Measurements from ENCODE around the gene SSRP1. TPM values are rescaled to one million over a fixed set of nuclear protein-coding genes. Genes with fewer than 3 reads are reported as not detected.

Gene SSRP1
- total and polyA plus RNA-seq, 2 experiments from 2014 or later = 205 to 216 TPM

DNA sequence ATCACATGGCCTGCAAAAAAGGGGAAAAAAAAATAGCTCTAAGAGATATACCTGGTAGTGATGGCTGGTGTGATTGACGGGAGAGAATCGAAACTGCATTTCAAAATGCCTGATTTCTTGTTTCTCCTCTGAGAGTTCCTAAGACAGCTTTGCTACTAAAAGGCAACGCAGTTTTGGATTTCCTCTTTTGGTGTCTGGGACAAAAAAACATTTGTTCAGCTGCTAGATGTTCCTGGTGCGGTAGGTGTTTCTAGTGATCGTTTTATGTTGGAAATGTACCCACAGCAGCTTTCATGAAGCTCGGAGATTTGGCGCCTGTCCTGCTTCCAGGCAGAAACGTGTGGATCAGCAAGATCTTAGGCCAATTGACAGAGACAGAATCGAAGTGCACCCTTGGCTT, 20.6 kb upstream of the SSRP1 start (continued):
- TF ChIP-seq, protein P1, sequence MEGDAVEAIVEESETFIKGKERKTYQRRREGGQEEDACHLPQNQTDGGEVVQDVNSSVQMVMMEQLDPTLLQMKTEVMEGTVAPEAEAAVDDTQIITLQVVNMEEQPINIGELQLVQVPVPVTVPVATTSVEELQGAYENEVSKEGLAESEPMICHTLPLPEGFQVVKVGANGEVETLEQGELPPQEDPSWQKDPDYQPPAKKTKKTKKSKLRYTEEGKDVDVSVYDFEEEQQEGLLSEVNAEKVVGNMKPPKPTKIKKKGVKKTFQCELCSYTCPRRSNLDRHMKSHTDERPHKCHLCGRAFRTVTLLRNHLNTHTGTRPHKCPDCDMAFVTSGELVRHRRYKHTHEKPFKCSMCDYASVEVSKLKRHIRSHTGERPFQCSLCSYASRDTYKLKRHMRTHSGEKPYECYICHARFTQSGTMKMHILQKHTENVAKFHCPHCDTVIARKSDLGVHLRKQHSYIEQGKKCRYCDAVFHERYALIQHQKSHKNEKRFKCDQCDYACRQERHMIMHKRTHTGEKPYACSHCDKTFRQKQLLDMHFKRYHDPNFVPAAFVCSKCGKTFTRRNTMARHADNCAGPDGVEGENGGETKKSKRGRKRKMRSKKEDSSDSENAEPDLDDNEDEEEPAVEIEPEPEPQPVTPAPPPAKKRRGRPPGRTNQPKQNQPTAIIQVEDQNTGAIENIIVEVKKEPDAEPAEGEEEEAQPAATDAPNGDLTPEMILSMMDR (conservative IDR thresholded peaks at IDR 0.05; ENCODE audit: low read depth in 2 of 2) = no peak
- no peak for TF ChIP-seq JUNB (IDR thresholded peaks at IDR 0.05; ENCODE audit: unreplicated experiment)
- no peak for TF ChIP-seq CREB1 (CRISPR knock-in tag; IDR thresholded peaks at IDR 0.05; ENCODE audit: low read depth)
- TF ChIP-seq, protein P2, sequence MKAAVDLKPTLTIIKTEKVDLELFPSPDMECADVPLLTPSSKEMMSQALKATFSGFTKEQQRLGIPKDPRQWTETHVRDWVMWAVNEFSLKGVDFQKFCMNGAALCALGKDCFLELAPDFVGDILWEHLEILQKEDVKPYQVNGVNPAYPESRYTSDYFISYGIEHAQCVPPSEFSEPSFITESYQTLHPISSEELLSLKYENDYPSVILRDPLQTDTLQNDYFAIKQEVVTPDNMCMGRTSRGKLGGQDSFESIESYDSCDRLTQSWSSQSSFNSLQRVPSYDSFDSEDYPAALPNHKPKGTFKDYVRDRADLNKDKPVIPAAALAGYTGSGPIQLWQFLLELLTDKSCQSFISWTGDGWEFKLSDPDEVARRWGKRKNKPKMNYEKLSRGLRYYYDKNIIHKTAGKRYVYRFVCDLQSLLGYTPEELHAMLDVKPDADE (IDR thresholded peaks at IDR 0.05) = no peak
- TF ChIP-seq ZNF114 (CRISPR knock-in tag; IDR thresholded peaks at IDR 0.05) = no peak
- TF ChIP-seq ZNF331 (CRISPR knock-in tag; IDR thresholded peaks at IDR 0.05; ENCODE audit: low read depth) = no peak

DNA sequence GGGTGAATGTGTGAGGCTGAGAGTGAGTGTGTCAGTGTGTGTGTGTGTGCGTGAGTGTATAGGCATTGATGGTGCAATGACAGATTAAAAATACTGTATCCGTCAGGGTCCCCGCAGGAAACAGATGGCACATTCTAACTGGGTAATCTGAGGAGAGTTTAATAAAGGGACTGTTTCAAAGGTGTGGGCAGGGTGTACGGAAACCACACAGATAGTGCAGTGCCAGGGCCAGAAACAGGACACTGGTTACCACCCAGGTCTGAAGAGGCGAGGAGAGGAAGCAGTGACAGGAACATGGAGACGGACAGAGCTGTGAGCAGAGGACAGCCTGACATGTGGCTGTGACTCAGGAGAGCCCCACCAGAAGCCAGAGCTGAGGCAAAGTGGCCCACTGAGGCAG, 19.0 kb upstream of the SSRP1 start:
- ATAC-seq (no peak), DNase-seq (ENCODE audit: low spot score) (no peak)
- Histone ChIP-seq H3F3A (replicated peaks; ENCODE audit: low read depth) (0 out of 2 replicates have a peak, but pooled peaks cover 3% of the 10 kb centered on the region), H3K36me3 (ENCODE audit: insufficient read depth) (no peaks in the 10 kb centered on the region), H3K27me3 (ENCODE audit: insufficient read depth) (no peaks in the 10 kb centered on the region), H3K4me2 (no peak overlapping the region), H3K4me1 (ENCODE audit: insufficient read depth) (peaks cover 11% of the 10 kb centered on the region; the same call in 1 of the 2 replicates), H3K4me3 (no peak overlapping the region), H2AFZ (no peak overlapping the region), H3K9me2 (ENCODE audit: insufficient read depth) (no peaks in the 10 kb centered on the region), H4K20me1 (replicated peaks; ENCODE audit: insufficient read depth) (no peaks in the 10 kb centered on the region), H3K27ac (ENCODE audit: low read depth) (no peak overlapping the region), H3K79me2 (replicated peaks; ENCODE audit: insufficient read depth) (no peaks in the 10 kb centered on the region)
- Mint-ChIP-seq H3K27me3 (ENCODE audit: insufficient read depth, low read depth, poor library complexity) (peaks cover 7% of the 10 kb centered on the region), H3K27ac (no peak overlapping the region), H3K4me1 (peaks cover 15% of the 10 kb centered on the region; the same call in 2 of the 3 replicates), H3K9me3 (peaks cover 6% of the 10 kb centered on the region), H3K4me3 (no peak overlapping the region), H3K36me3 (ENCODE audit: low read depth) (no peaks in the 10 kb centered on the region; the same call in 2 of the 3 replicates)
- no peak for TF ChIP-seq POLR2AphosphoS5 (IDR thresholded peaks at IDR 0.05; ENCODE audit: low read depth)

DNA sequence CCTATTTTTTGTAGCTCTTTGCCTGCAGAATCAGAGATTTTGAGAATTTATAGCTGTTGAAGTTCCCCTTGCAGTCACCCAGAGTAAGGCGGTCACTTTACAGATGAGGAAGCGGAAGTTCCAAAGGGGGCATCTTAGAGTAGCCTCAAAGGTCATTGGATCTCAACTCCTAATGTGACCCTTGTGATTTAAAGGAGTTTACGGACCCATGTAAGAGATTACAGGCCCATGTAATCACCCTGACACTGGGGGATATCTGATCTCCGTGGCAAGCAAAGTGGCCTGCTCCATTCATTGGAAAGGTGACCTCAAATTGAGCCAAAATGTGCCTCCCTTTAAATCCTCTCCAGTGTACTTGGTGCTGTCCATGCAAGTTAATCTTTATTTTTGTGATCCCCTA, 18.2 kb upstream of the SSRP1 start:
- H3K27me3 ChIP-seq (ENCODE audit: insufficient read depth) = no peaks in the 10 kb centered on the region
- TF ChIP-seq NANOG (IDR thresholded peaks at IDR 0.05; ENCODE audit: borderline replicate concordance) = no peak
- TF ChIP-seq EZH2 (IDR thresholded peaks at IDR 0.05; ENCODE audit: low read depth, unreplicated experiment) = no peak
- no peaks in the 10 kb centered on the region for H4K20me1 ChIP-seq (replicated peaks; ENCODE audit: insufficient read depth)
- H3F3A ChIP-seq (replicated peaks; ENCODE audit: low read depth) = 0 out of 2 replicates have a peak, but pooled peaks cover 3% of the 10 kb centered on the region
- H3K36me3 Mint-ChIP-seq (ENCODE audit: low read depth) = no peaks in the 10 kb centered on the region; the same call in 2 of the 3 replicates
- no peak for ATAC-seq
- H3K4me2 ChIP-seq = no peak overlapping the region
- peaks cover 14% of the 10 kb centered on the region; the same call in 2 of the 3 replicates for H3K4me1 Mint-ChIP-seq
- H3K27ac ChIP-seq (ENCODE audit: low read depth) = no peak overlapping the region
- H3K4me1 ChIP-seq (ENCODE audit: insufficient read depth) = peaks cover 11% of the 10 kb centered on the region; the same call in 1 of the 2 replicates
- H3K27ac Mint-ChIP-seq = no peak overlapping the region
- H3K4me3 Mint-ChIP-seq = no peak overlapping the region
- peaks cover 14% of the 10 kb centered on the region for H3K27me3 Mint-ChIP-seq (ENCODE audit: insufficient read depth, low read depth, poor library complexity)
- no peak for DNase-seq (ENCODE audit: low spot score)
- H3K9me3 Mint-ChIP-seq = peaks cover 6% of the 10 kb centered on the region
- no peaks in the 10 kb centered on the region for H3K79me2 ChIP-seq (replicated peaks; ENCODE audit: insufficient read depth)
- H3K36me3 ChIP-seq (ENCODE audit: insufficient read depth) = no peaks in the 10 kb centered on the region
- H2AFZ ChIP-seq = peak overlapping the region; percentile 82; the same call in 1 of the 2 replicates
- no peak overlapping the region for H3K4me3 ChIP-seq
- H3K9me2 ChIP-seq (ENCODE audit: insufficient read depth) = no peaks in the 10 kb centered on the region
